ENCODE data around the gene RBM38.

DNA sequence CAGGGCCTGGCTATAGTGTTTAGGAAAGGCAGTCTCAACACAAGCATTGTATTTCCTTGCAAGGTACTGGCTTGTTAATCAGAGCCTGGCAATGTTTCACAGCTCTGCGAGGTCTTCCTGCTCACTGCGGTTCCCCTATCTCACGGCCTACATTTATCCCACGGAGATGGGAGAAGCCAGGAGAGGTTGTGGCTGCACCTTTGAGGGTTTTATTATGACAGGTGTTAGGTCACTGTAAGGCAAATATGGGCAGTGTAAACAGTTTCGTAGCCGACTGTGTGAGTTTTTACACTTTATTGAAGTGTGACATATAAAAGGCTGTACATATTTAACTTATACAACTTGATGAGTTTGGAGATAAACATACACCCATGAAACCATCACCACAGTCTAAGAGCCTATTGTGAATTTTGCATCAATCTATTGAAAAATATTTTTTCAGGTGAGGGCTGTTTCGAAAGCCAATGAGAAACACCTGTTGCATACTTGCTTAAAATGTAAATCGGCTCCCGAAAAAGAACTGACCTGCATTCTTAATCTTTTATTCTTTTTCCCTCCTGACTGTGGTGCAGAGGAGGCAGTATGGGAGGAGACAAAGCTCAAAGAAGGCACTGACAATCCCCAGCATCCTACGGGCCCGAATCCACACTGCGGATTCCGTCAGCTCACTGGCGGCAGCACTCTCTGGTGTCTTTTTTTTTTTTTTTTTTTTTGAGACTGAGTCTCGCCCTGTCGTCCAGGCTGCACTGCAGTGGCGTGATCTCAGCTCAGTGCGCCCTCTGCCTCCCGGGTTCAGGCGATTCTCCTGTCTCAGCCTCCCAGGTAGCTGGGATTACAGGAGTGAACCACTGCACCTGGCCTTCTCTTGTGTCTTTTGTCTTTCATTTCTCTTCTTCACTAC, 7.5 kb upstream of the RBM38 start:
- no peak for TF ChIP-seq POLR2A (IDR thresholded peaks at IDR 0.05)
- TF ChIP-seq, protein P1, sequence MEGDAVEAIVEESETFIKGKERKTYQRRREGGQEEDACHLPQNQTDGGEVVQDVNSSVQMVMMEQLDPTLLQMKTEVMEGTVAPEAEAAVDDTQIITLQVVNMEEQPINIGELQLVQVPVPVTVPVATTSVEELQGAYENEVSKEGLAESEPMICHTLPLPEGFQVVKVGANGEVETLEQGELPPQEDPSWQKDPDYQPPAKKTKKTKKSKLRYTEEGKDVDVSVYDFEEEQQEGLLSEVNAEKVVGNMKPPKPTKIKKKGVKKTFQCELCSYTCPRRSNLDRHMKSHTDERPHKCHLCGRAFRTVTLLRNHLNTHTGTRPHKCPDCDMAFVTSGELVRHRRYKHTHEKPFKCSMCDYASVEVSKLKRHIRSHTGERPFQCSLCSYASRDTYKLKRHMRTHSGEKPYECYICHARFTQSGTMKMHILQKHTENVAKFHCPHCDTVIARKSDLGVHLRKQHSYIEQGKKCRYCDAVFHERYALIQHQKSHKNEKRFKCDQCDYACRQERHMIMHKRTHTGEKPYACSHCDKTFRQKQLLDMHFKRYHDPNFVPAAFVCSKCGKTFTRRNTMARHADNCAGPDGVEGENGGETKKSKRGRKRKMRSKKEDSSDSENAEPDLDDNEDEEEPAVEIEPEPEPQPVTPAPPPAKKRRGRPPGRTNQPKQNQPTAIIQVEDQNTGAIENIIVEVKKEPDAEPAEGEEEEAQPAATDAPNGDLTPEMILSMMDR (IDR thresholded peaks at IDR 0.05), result no peak
